WTC11 (cell line): ENCODE measurements around the gene LIF. TPM values are rescaled to one million over a fixed set of nuclear protein-coding genes. Genes with fewer than 3 reads are reported as not detected.

Source experiments
- ATAC-seq: fragments of 200-7000 bp; cut with Tn5 transposase; 2 replicates; pipeline ENCODE4 v1.10.0; 2021; ENCODE audit warnings: mild to moderate bottlenecking, moderate library complexity
- CTCF ChIA-PET: fragments of 300-600 bp; sonication (Branson Sonifier 250); formaldehyde crosslinking; loops from one replicate; lab custom pipeline; 2021; ENCODE audit warnings: antibody characterized with exemption; lab: Charles Lee
- POLR2A ChIA-PET: fragments of 350-600 bp; sonication (Branson Sonifier 250); formaldehyde crosslinking; loops from one replicate; lab custom pipeline; 2021; ENCODE audit warnings: antibody characterized with exemption; lab: Charles Lee
- DNase-seq: peaks from one replicate; pipeline ENCODE4 v3.0.0; 2021; ENCODE audit warnings: low spot score
- H3K27ac Mint-ChIP-seq: 2 replicates; pipeline ENCODE4 v1.8.0; 2021; ENCODE audit warnings: mixed read lengths
- H3K27me3 Mint-ChIP-seq: 2 replicates; pipeline ENCODE4 v1.8.0; 2021; ENCODE audit warnings: low read depth, mild to moderate bottlenecking, moderate library complexity, mixed read lengths
- H3K36me3 Mint-ChIP-seq: 2 replicates; pipeline ENCODE4 v1.8.0; 2021; ENCODE audit warnings: mixed read lengths
- H3K4me1 Mint-ChIP-seq: 2 replicates; pipeline ENCODE4 v1.8.0; 2022; ENCODE audit warnings: mixed read lengths
- H3K4me3 Mint-ChIP-seq: 2 replicates; pipeline ENCODE4 v1.8.0; 2021; ENCODE audit warnings: mild to moderate bottlenecking, moderate library complexity, mixed read lengths
- H3K9me3 Mint-ChIP-seq: 2 replicates; pipeline ENCODE4 v1.8.0; 2021; ENCODE audit warnings: mixed read lengths
- AFF4 ChIP-seq: sonication (generic); formaldehyde crosslinking; IDR thresholded peaks from 2 replicates; pipeline ENCODE4 v1.8.1; 2023; ENCODE audit warnings: mild to moderate bottlenecking, missing genetic modification reagents, borderline replicate concordance
- CREM ChIP-seq: sonication (generic); formaldehyde crosslinking; IDR thresholded peaks from 2 replicates; pipeline ENCODE4 v1.8.1; 2022; ENCODE audit warnings: mild to moderate bottlenecking, missing genetic modification reagents, moderate library complexity
- CTCF ChIP-seq: fragments of 200-600 bp; IDR thresholded peaks from 2 replicates; pipeline ENCODE4 v1.8.0; 2022; ENCODE audit warnings: antibody characterized with exemption
- ELF4 ChIP-seq: sonication (generic); formaldehyde crosslinking; IDR thresholded peaks from 2 replicates; pipeline ENCODE4 v1.8.1; 2022; ENCODE audit warnings: low read depth, mild to moderate bottlenecking, moderate library complexity, missing genetic modification reagents
- ESRRA ChIP-seq: sonication (generic); formaldehyde crosslinking; IDR thresholded peaks from 2 replicates; pipeline ENCODE4 v1.8.1; 2022; ENCODE audit warnings: mild to moderate bottlenecking, missing genetic modification reagents, borderline replicate concordance
- FOXJ3 ChIP-seq: sonication (generic); formaldehyde crosslinking; IDR thresholded peaks from 2 replicates; pipeline ENCODE4 v1.9.0; 2021; ENCODE audit warnings: missing genetic modification reagents, mild to moderate bottlenecking, borderline replicate concordance
- FOXP1 ChIP-seq: sonication (generic); formaldehyde crosslinking; IDR thresholded peaks from 2 replicates; pipeline ENCODE4 v1.8.0; 2022; ENCODE audit warnings: missing genetic modification reagents, mild to moderate bottlenecking, moderate library complexity, borderline replicate concordance
- GRHL2 ChIP-seq: fragments of 250-450 bp; sonication (Bioruptor Pico); IDR thresholded peaks from 2 replicates; pipeline ENCODE4 v1.8.0; 2022; ENCODE audit warnings: mild to moderate bottlenecking, moderate library complexity; ENCODE audit not compliant: insufficient replicate concordance, severe bottlenecking
- GTF2I ChIP-seq: fragments of 250-450 bp; sonication (Bioruptor Pico); conservative IDR thresholded peaks from 2 replicates; pipeline ENCODE4 v1.4.0; 2021; ENCODE audit warnings: mild to moderate bottlenecking
- IRF2 ChIP-seq: sonication (generic); formaldehyde crosslinking; IDR thresholded peaks from 2 replicates; pipeline ENCODE4 v1.8.0; 2022; ENCODE audit warnings: low read depth, missing genetic modification reagents, borderline replicate concordance
- KAT7 ChIP-seq: sonication (generic); formaldehyde crosslinking; IDR thresholded peaks from 2 replicates; pipeline ENCODE4 v1.8.1; 2023; ENCODE audit warnings: missing genetic modification reagents, mild to moderate bottlenecking, borderline replicate concordance
- NFATC4 ChIP-seq: fragments of 250-450 bp; sonication (Bioruptor Pico); IDR thresholded peaks from 2 replicates; pipeline ENCODE4 v1.9.0; 2021; ENCODE audit warnings: mild to moderate bottlenecking
- NFYB ChIP-seq: sonication (generic); formaldehyde crosslinking; conservative IDR thresholded peaks from 2 replicates; pipeline ENCODE4 v1.8.0; 2022; ENCODE audit warnings: low read depth, missing genetic modification reagents
- NR3C1 ChIP-seq: sonication (generic); formaldehyde crosslinking; conservative IDR thresholded peaks from 2 replicates; pipeline ENCODE4 v1.8.1; 2023; ENCODE audit warnings: low read depth, mild to moderate bottlenecking, missing genetic modification reagents
- SMAD3 ChIP-seq: sonication (generic); formaldehyde crosslinking; IDR thresholded peaks from 2 replicates; pipeline ENCODE4 v1.8.0; 2022; ENCODE audit warnings: missing genetic modification reagents, mild to moderate bottlenecking, borderline replicate concordance
- TEAD4 ChIP-seq: sonication (generic); formaldehyde crosslinking; IDR thresholded peaks from 2 replicates; pipeline ENCODE4 v1.8.0; 2022; ENCODE audit warnings: mild to moderate bottlenecking, missing genetic modification reagents
- ZBTB21 ChIP-seq: sonication (generic); formaldehyde crosslinking; IDR thresholded peaks from 2 replicates; pipeline ENCODE4 v1.8.1; 2023; ENCODE audit warnings: mild to moderate bottlenecking, missing genetic modification reagents, borderline replicate concordance
- ZMAT4 ChIP-seq: fragments of 250-450 bp; sonication (Bioruptor Pico); IDR thresholded peaks from 2 replicates; pipeline ENCODE4 v1.9.0; 2021; ENCODE audit warnings: mild to moderate bottlenecking
- ZNF263 ChIP-seq: sonication (generic); formaldehyde crosslinking; IDR thresholded peaks from 2 replicates; pipeline ENCODE4 v1.8.1; 2022; ENCODE audit warnings: low read depth, mild to moderate bottlenecking, moderate library complexity, missing genetic modification reagents
- total RNA-seq: library from RNA; stranded (reverse); gene quantifications from 3 replicates; pipeline ENCODE4 v1.2.3, GENCODE V29; 2021
- TF ChIP-seq, protein P1 (sequence below): sonication (generic); formaldehyde crosslinking; conservative IDR thresholded peaks from 2 replicates; pipeline ENCODE4 v1.8.1; 2022; ENCODE audit warnings: mild to moderate bottlenecking, missing genetic modification reagents
- TF ChIP-seq, protein P2 (sequence below): sonication (generic); formaldehyde crosslinking; IDR thresholded peaks from 2 replicates; pipeline ENCODE4 v1.8.1; 2022; ENCODE audit warnings: low read depth, missing genetic modification reagents, borderline replicate concordance
- TF ChIP-seq, protein P3 (sequence below): sonication (generic); formaldehyde crosslinking; IDR thresholded peaks from 2 replicates; pipeline ENCODE4 v1.8.0; 2022; ENCODE audit warnings: mild to moderate bottlenecking, missing genetic modification reagents

The LIF gene
- total RNA-seq, 1 experiment from 2014 or later, result 7.2 TPM

- TF ChIP-seq CTCF (no peak), GTF2I (CRISPR knock-in tag) (no peak), ZNF263 (no peak), NFATC4 (CRISPR knock-in tag) (no peak), CREM (CRISPR knock-in tag) (no peak)
- TF ChIP-seq, protein P1, sequence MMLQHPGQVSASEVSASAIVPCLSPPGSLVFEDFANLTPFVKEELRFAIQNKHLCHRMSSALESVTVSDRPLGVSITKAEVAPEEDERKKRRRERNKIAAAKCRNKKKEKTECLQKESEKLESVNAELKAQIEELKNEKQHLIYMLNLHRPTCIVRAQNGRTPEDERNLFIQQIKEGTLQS (CRISPR knock-in tag), result no peak
Measured at GRCh38 chr22:30294830-30295229, 48.3 kb upstream of the LIF start (continued).

DNA sequence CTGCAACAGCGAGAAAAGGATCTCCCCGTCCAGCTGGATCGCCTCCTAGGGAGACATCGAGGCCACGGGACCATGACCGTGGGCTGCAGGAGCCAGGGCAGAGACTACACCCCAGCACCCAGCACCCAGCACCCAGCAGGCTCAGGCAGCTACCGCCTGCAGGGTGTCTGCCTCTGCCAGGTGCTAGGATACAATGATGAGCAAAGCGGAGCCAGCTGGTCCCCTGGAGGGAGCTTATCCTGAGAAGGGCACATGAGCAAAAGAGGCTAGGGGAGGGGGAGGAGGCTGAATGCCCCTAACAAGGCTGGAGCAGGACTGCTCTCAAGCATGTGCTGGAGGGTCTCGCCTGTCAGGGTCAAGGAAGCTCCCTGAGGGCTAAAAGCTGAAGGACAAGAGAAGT is 47.5 kb upstream of the LIF start:
- H3K36me3 Mint-ChIP-seq, result no peaks in the 10 kb centered on the region
- no peaks in the 10 kb centered on the region for H3K27me3 Mint-ChIP-seq
- ATAC-seq (no peak), DNase-seq (no peak)
- peaks cover 6% of the 10 kb centered on the region; the same call in 1 of the 2 replicates for H3K4me1 Mint-ChIP-seq
- H3K27ac Mint-ChIP-seq, result peak overlapping the region; percentile 20; the same call in 1 of the 2 replicates
- ChIA-PET POLR2A (no interaction called here), CTCF (no interaction called here)
- no peaks in the 10 kb centered on the region for H3K9me3 Mint-ChIP-seq
- no peak for TF ChIP-seq KAT7 (CRISPR knock-in tag)
- no peak for TF ChIP-seq AFF4
- no peak for TF ChIP-seq FOXJ3
- no peak for TF ChIP-seq ZMAT4 (CRISPR knock-in tag)
- TF ChIP-seq, protein P2, sequence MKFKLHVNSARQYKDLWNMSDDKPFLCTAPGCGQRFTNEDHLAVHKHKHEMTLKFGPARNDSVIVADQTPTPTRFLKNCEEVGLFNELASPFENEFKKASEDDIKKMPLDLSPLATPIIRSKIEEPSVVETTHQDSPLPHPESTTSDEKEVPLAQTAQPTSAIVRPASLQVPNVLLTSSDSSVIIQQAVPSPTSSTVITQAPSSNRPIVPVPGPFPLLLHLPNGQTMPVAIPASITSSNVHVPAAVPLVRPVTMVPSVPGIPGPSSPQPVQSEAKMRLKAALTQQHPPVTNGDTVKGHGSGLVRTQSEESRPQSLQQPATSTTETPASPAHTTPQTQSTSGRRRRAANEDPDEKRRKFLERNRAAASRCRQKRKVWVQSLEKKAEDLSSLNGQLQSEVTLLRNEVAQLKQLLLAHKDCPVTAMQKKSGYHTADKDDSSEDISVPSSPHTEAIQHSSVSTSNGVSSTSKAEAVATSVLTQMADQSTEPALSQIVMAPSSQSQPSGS, result no peak
- no peak for TF ChIP-seq SMAD3 (CRISPR knock-in tag)
- TF ChIP-seq ESRRA (CRISPR knock-in tag), result no peak
- no peak for TF ChIP-seq IRF2 (CRISPR knock-in tag)
- TF ChIP-seq ZBTB21, result no peak
- TF ChIP-seq FOXP1, result no peak
- no peak for TF ChIP-seq GRHL2 (CRISPR knock-in tag)
- no peak overlapping the region for H3K4me3 Mint-ChIP-seq

DNA sequence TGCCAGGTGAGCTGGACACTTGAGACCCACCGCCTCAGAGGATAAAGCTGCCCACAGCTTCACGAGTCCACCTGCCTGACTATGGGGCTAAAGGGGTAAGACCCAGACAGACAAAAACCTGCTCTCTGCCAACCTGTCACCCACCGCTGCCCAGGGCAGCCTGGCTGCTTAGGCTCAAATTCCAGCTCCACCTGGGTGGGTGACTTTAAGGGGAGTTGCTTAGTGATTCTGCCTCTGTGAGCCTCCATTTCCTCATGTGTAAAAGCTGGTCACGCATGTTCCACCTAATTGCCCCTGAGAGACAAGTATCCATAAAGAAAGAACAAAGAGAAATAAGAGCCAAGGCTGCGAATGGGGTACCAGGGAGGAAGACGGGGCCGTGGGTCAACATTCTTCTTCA is 46.5 kb upstream of the LIF start:
- no peak for ATAC-seq
- POLR2A ChIA-PET, result no interaction called here
- no peak for TF ChIP-seq TEAD4
- no peak for TF ChIP-seq NFYB (CRISPR knock-in tag)
- no peak for TF ChIP-seq ELF4
- TF ChIP-seq ZNF263, result no peak
- TF ChIP-seq ZBTB21, result no peak
- TF ChIP-seq, protein P3, sequence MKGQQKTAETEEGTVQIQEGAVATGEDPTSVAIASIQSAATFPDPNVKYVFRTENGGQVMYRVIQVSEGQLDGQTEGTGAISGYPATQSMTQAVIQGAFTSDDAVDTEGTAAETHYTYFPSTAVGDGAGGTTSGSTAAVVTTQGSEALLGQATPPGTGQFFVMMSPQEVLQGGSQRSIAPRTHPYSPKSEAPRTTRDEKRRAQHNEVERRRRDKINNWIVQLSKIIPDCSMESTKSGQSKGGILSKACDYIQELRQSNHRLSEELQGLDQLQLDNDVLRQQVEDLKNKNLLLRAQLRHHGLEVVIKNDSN, result no peak
- no peak for TF ChIP-seq NR3C1 (CRISPR knock-in tag)
- TF ChIP-seq, all 79 proteins: peak for 0
- H3K9me3 Mint-ChIP-seq, result no peaks in the 10 kb centered on the region
- CTCF ChIA-PET, result interaction anchor here (0.7 to 6.3 kb wide), 2 partner anchors 33 to 93 kb away, joined by 3 to 193 read pairs; partner anchors contain the start of gene TBC1D10A
- H3K27ac Mint-ChIP-seq, result no peak overlapping the region
- H3K27me3 Mint-ChIP-seq, result peaks cover 3% of the 10 kb centered on the region
- DNase-seq, result no peak
- H3K4me3 Mint-ChIP-seq, result no peak overlapping the region
- no peaks in the 10 kb centered on the region for H3K36me3 Mint-ChIP-seq
- peaks cover 10% of the 10 kb centered on the region for H3K4me1 Mint-ChIP-seq
